ENCODE measurements around the gene PRLH.
A peak's percentile ranks its signal among the peaks of the same experiment; 100 is the strongest.

DNA sequence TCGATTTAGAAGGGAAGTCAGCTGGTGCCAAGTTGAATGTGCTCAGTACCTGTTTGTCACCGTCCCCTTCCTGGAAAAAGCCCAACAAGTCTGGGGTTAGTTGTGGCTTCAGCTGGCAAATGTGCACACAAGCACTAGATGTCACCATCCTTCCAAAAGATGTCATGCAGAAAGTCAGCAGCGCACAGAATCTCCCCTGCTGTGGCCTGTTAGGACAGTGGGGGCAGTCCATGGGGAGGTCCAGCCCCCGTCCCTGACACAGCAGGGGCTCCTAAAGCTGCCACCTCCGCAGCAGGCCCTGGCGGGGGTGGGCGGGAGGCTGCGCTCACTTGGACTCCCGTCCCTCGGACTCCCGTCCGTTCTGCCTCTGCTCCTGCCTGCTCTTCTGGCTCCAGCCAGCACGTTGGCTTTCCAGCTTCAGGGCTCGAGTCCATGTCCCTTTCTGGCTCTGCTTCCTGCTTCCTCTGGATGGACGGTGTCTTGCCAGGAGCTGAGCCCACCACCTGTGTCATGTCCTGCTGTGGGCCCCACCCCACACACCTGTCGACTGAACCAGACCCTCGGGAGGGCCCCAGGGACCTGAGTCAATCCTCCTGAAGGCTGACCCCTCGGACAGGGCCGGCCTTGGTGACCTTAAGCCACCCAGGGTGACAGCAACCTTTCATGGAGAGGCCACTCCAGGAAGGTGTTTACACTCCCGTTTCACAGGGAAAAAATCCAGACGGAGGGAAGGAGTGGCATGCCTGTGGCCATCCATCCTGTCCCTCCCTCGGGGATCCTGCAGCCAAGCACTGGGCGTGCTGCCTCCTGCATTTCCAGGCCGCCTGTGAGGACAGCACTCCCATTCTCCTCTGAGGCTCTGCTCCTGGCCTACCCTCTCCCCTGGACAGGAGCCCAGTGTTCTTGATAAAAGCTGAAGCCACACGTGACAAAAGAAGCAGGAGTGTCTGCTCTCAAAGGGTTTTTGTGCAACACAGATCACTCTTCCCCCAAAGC is 15.7 kb downstream of the PRLH start:
- TF ChIP-seq TCF7 (IDR thresholded peaks at IDR 0.05; ENCODE audit: low read depth) (no peak), TP53 (CRISPR knock-in tag; conservative IDR thresholded peaks at IDR 0.05) (no peak), ZNF672 (CRISPR knock-in tag; IDR thresholded peaks at IDR 0.05) (no peak), DPF2 (CRISPR knock-in tag; IDR thresholded peaks at IDR 0.05; ENCODE audit: borderline replicate concordance, low read depth) (0 out of 2 replicates have a peak, but pooled peaks have one; percentile 51), TGIF2 (CRISPR knock-in tag; IDR thresholded peaks at IDR 0.05) (no peak), NFIC (IDR thresholded peaks at IDR 0.05; ENCODE audit: low read length) (no peak)
- TF ChIP-seq, protein P1, sequence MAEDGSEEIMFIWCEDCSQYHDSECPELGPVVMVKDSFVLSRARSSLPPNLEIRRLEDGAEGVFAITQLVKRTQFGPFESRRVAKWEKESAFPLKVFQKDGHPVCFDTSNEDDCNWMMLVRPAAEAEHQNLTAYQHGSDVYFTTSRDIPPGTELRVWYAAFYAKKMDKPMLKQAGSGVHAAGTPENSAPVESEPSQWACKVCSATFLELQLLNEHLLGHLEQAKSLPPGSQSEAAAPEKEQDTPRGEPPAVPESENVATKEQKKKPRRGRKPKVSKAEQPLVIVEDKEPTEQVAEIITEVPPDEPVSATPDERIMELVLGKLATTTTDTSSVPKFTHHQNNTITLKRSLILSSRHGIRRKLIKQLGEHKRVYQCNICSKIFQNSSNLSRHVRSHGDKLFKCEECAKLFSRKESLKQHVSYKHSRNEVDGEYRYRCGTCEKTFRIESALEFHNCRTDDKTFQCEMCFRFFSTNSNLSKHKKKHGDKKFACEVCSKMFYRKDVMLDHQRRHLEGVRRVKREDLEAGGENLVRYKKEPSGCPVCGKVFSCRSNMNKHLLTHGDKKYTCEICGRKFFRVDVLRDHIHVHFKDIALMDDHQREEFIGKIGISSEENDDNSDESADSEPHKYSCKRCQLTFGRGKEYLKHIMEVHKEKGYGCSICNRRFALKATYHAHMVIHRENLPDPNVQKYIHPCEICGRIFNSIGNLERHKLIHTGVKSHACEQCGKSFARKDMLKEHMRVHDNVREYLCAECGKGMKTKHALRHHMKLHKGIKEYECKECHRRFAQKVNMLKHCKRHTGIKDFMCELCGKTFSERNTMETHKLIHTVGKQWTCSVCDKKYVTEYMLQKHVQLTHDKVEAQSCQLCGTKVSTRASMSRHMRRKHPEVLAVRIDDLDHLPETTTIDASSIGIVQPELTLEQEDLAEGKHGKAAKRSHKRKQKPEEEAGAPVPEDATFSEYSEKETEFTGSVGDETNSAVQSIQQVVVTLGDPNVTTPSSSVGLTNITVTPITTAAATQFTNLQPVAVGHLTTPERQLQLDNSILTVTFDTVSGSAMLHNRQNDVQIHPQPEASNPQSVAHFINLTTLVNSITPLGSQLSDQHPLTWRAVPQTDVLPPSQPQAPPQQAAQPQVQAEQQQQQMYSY (CRISPR knock-in tag; IDR thresholded peaks at IDR 0.05), result peak; percentile 77
